ENCODE results near the gene SEMA5A.

The SEMA5A gene

DNA sequence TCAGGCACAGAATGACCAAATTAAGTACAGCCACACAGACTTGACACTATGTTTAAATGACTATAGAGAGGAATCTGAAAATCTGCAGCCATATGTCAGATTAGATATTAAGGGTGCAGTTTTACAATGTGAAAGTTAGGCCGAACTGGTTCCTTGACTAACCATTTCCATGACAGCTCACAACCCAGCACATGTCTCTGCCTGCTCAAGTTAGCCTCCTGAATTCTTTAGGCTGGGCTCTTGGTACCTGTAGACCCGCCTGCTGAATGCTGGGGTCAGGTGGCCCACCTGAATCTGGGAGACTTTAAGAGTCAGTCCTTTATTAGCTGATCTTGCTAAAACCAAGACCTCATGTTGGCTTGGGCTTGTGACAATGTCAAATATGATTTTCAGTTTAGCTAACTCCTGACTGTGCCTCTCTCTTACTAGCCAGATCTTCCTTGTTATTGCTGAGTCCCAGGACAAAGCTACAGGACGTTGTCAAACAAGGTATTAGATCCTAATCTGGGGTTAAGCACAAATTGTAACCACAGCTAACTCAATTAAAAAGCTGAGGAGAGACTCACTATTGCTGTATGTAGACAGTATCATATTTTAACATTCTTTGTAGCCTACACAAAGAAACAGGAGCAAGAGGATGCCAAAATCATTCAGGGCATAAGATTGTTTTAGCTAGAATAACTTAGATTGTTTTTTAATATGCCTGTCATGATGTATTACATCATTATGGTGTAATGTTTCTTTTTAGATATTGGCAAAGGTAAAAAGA is 490.9 kb downstream of the SEMA5A start:
- Histone ChIP-seq H3K27ac (replicated peaks) (no peak overlapping the region), H3K4me3 (replicated peaks; ENCODE audit: insufficient read depth, low read length) (no peak overlapping the region), H3K27me3 (ENCODE audit: insufficient read depth, poor library complexity, severe bottlenecking) (no peaks in the 10 kb centered on the region)
- TF ChIP-seq SPI1 (IDR thresholded peaks at IDR 0.05; ENCODE audit: borderline replicate concordance, low read depth) (no peak), REST (IDR thresholded peaks at IDR 0.05; ENCODE audit: insufficient replicate concordance, low read depth) (no peak), GABPA (IDR thresholded peaks at IDR 0.05; ENCODE audit: low read depth) (no peak), POLR2AphosphoS5 (IDR thresholded peaks at IDR 0.05; ENCODE audit: low read depth) (no peak)
- TF ChIP-seq, protein P1, sequence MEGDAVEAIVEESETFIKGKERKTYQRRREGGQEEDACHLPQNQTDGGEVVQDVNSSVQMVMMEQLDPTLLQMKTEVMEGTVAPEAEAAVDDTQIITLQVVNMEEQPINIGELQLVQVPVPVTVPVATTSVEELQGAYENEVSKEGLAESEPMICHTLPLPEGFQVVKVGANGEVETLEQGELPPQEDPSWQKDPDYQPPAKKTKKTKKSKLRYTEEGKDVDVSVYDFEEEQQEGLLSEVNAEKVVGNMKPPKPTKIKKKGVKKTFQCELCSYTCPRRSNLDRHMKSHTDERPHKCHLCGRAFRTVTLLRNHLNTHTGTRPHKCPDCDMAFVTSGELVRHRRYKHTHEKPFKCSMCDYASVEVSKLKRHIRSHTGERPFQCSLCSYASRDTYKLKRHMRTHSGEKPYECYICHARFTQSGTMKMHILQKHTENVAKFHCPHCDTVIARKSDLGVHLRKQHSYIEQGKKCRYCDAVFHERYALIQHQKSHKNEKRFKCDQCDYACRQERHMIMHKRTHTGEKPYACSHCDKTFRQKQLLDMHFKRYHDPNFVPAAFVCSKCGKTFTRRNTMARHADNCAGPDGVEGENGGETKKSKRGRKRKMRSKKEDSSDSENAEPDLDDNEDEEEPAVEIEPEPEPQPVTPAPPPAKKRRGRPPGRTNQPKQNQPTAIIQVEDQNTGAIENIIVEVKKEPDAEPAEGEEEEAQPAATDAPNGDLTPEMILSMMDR (IDR thresholded peaks at IDR 0.05; ENCODE audit: insufficient read depth, low read length) = no peak
- no peak for DNase-seq (ENCODE audit: low read depth in 1 of 2, low spot score in 1 of 2)

DNA sequence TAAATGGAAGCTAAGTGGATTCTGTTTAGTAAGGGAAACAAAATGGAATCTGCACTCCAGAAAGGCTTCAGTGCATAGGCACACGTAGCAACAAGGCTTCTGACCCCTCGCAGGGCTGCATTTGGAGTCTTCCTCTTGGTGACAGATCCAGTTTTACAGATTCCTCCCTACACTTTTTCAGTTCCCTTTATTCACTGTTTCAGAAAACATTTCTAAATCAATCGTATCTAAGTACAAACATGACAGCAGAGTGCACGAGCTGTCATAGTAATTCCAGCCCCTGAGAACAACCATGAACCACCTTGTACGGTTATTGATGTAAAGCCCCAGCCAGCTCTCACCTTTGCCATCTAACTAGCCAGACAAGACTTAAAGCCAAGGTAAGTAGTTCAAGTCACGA is 491.6 kb downstream of the SEMA5A start:
- H3K4me3 ChIP-seq (replicated peaks; ENCODE audit: insufficient read depth, low read length) = no peak overlapping the region
- H3K27me3 ChIP-seq (ENCODE audit: insufficient read depth, poor library complexity, severe bottlenecking) = no peaks in the 10 kb centered on the region
- DNase-seq (ENCODE audit: low read depth in 1 of 2, low spot score in 1 of 2) = no peak
- TF ChIP-seq, protein P1 (IDR thresholded peaks at IDR 0.05; ENCODE audit: insufficient read depth, low read length) = no peak
- TF ChIP-seq POLR2AphosphoS5 (IDR thresholded peaks at IDR 0.05; ENCODE audit: low read depth) (no peak), GABPA (IDR thresholded peaks at IDR 0.05; ENCODE audit: low read depth) (no peak), SPI1 (IDR thresholded peaks at IDR 0.05; ENCODE audit: borderline replicate concordance, low read depth) (no peak), REST (IDR thresholded peaks at IDR 0.05; ENCODE audit: insufficient replicate concordance, low read depth) (no peak)
- H3K27ac ChIP-seq (replicated peaks) = no peak overlapping the region

- TF ChIP-seq POLR2AphosphoS5 (IDR thresholded peaks at IDR 0.05; ENCODE audit: low read depth) = no peak
- no peak for TF ChIP-seq REST (IDR thresholded peaks at IDR 0.05; ENCODE audit: insufficient replicate concordance, low read depth)
- TF ChIP-seq SPI1 (IDR thresholded peaks at IDR 0.05; ENCODE audit: borderline replicate concordance, low read depth) = no peak
- no peak for TF ChIP-seq GABPA (IDR thresholded peaks at IDR 0.05; ENCODE audit: low read depth)
- TF ChIP-seq, protein P1 (IDR thresholded peaks at IDR 0.05; ENCODE audit: insufficient read depth, low read length) = no peak
- H3K27me3 ChIP-seq (ENCODE audit: insufficient read depth, poor library complexity, severe bottlenecking) = no peaks in the 10 kb centered on the region
- H3K27ac ChIP-seq (replicated peaks) = no peak overlapping the region
- no peak for DNase-seq (ENCODE audit: low read depth in 1 of 2, low spot score in 1 of 2)
- no peak overlapping the region for H3K4me3 ChIP-seq (replicated peaks; ENCODE audit: insufficient read depth, low read length)
Observed at GRCh38 chr5:9052421-9052820, 493.5 kb downstream of the SEMA5A start.
